Temporal lobe (tissue), 2 donors: ENCODE data around the gene PDE10A. TPM values are rescaled to one million over a fixed set of nuclear protein-coding genes. Genes with fewer than 3 reads are reported as not detected.

ENCODE experiments used
- small RNA-seq: library from RNA; depleted of rRNA; stranded (forward); fragments of <200 nt; gene quantifications from one replicate; pipeline ENCODE3, GENCODE V24; 2014; ENCODE audit warnings: low replicate concordance
- total RNA-seq: library from RNA; depleted of rRNA; stranded (reverse); fragments of >200 nt; gene quantifications from one replicate; pipeline ENCODE4 v1.2.3, GENCODE V29; 2014

Gene PDE10A
- total RNA-seq, 1 donor from 2014 or later, result 54.6 TPM

Small RNAs within 50 kb of the gene (small RNA-seq; reads per million reads assigned to genes)
- not detected for gene RNA5SP226
